ENCODE data around the gene TPTE2.
"Not testable (repeated sequence)": the region's sequence is repeated elsewhere in the genome, so short reads cannot be mapped to it uniquely, and the experiment has no call there.

The TPTE2 gene

DNA sequence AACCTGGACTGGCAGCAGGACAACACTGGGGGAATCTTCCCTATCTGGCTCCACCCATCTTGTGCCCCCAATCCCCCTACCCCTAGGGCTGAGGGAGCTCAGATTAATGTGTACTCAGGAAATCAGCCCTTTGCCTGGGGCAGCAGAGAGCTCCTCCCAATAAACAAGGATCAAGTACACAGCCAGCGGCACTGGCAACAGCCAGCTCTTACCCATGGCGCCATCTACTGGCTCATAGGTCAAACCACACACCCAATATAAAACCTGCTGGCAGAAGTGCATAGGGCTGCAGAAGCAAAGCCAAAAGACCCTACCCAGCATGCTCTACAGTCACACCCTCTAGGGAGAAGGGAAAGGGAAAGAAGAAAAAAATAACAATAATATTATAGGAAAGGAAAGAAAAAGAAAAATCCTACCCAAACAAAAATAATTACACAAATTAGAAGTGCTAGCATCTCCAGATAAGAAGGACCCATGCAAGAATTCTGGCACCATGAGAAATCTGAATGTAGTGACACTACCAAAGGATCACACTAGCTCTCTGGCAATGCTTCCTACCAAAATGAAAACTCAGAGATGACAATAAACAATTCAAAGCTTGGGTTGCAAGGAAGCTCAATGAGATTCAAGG, 122.2 kb downstream of the TPTE2 start:
- not testable (repeated sequence) for H3K27ac ChIP-seq (ENCODE audit: low read depth in 2 of 2, low read length in 2 of 2); H3K27me3 ChIP-seq (ENCODE audit: control insufficient read depth in 2 of 2, insufficient read depth in 2 of 2, low read length in 2 of 2); H3K9ac ChIP-seq (ENCODE audit: low read depth in 1 of 2, low read length in 2 of 2); H3K4me1 ChIP-seq (ENCODE audit: control insufficient read depth in 2 of 2, insufficient read depth in 2 of 2, low read length in 2 of 2); H3K4me3 ChIP-seq (ENCODE audit: low read length in 2 of 2); H3K9me3 ChIP-seq (ENCODE audit: control insufficient read depth in 2 of 2, low read length in 2 of 2); H3K36me3 ChIP-seq (ENCODE audit: control insufficient read depth in 2 of 2, insufficient read depth in 2 of 2, low read length in 2 of 2)

DNA sequence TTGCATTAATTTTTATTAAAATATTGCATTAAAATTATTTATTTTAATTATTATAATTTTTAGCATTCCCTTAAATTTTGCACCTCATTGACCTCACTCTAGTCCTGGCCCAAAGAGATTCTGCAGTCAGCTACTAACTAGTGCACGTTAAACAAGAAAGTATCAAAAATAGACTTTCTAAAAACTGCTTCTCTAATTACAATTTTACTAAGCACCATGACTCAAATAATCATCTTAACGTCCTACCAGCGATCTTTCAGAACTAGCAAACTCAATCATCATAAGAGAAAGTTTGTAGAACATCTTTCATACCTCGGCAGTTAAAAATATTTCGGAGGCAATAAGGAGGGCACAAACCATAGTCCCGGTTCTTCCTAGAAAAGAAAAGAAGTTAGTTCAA, 123.6 kb downstream of the TPTE2 start:
- not testable (repeated sequence) for H3K9me3 ChIP-seq (ENCODE audit: control insufficient read depth in 2 of 2, low read length in 2 of 2); H3K4me1 ChIP-seq (ENCODE audit: control insufficient read depth in 2 of 2, insufficient read depth in 2 of 2, low read length in 2 of 2); H3K27me3 ChIP-seq (ENCODE audit: control insufficient read depth in 2 of 2, insufficient read depth in 2 of 2, low read length in 2 of 2); H3K9ac ChIP-seq (ENCODE audit: low read depth in 1 of 2, low read length in 2 of 2); H3K36me3 ChIP-seq (ENCODE audit: control insufficient read depth in 2 of 2, insufficient read depth in 2 of 2, low read length in 2 of 2); H3K27ac ChIP-seq (ENCODE audit: low read depth in 2 of 2, low read length in 2 of 2); H3K4me3 ChIP-seq (ENCODE audit: low read length in 2 of 2)

- not testable (repeated sequence) for H3K9ac ChIP-seq (ENCODE audit: low read depth in 1 of 2, low read length in 2 of 2); H3K27ac ChIP-seq (ENCODE audit: low read depth in 2 of 2, low read length in 2 of 2); H3K4me1 ChIP-seq (ENCODE audit: control insufficient read depth in 2 of 2, insufficient read depth in 2 of 2, low read length in 2 of 2); H3K4me3 ChIP-seq (ENCODE audit: low read length in 2 of 2); H3K9me3 ChIP-seq (ENCODE audit: control insufficient read depth in 2 of 2, low read length in 2 of 2); H3K36me3 ChIP-seq (ENCODE audit: control insufficient read depth in 2 of 2, insufficient read depth in 2 of 2, low read length in 2 of 2); H3K27me3 ChIP-seq (ENCODE audit: control insufficient read depth in 2 of 2, insufficient read depth in 2 of 2, low read length in 2 of 2)
Observed at GRCh38 chr13:19422236-19422635, 139.1 kb downstream of the TPTE2 start.

DNA sequence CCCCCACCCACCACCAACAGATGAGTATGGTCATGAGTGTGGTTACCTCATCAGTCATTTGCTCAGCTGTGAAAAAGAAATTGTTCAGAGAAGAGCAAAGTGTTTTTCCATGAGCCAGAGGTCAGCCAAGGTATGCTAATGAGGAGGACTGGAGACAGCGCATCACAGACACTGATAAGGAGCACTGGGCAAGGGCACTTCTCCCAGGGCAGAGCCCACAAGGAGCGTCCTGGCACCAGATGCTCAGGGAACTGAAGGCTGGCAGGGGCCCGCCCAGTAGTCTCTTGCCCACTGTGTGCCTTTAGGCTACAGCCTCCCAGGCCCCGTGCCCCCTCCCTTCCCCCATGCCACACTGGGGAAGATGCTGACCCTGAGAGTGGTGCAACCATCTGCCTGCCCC, 148.8 kb downstream of the TPTE2 start:
- H3K27ac ChIP-seq (ENCODE audit: low read depth in 2 of 2, low read length in 2 of 2); H3K36me3 ChIP-seq (ENCODE audit: control insufficient read depth in 2 of 2, insufficient read depth in 2 of 2, low read length in 2 of 2): not testable (repeated sequence)

DNA sequence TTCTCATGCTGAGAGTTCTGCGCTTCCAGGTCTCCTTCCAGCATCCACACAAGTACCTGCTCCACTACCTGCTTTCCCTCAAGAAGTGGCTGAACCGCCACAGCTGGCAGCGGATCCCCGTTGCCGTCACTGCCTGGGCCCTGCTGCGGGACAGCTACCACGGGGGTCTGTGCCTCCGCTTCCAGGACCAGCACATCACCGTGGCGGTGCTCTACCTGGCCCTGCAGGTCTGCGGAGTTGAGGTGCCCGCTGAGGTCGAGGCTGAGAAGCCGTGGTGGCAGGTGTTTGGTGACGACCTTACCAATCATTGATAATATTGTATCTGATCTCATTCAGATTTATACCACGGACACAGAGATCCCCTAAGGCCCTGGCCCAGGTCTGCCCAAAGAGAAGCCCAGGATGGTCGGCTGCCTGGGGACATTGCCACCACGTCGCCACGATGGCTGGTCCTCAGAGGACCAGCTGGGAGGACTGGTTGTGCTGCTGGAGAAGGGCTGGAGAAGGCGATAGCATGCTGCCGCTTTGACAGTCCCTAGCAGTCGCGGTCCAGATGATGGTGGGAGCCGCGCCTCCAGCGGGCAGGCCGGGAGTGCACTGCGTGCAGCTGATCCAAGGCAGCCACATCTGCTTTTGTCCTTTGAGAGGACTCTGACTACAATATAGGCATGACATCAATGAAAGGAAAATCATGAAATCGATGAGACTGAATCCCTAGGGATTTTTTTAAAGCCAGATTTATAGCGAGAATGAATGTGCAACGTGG, 178.4 kb downstream of the TPTE2 start:
- not testable (repeated sequence) for H3K4me1 ChIP-seq (ENCODE audit: control insufficient read depth in 2 of 2, insufficient read depth in 2 of 2, low read length in 2 of 2); H3K27me3 ChIP-seq (ENCODE audit: control insufficient read depth in 2 of 2, insufficient read depth in 2 of 2, low read length in 2 of 2); H3K9me3 ChIP-seq (ENCODE audit: control insufficient read depth in 2 of 2, low read length in 2 of 2); H3K27ac ChIP-seq (ENCODE audit: low read depth in 2 of 2, low read length in 2 of 2); H3K36me3 ChIP-seq (ENCODE audit: control insufficient read depth in 2 of 2, insufficient read depth in 2 of 2, low read length in 2 of 2); H3K4me3 ChIP-seq (ENCODE audit: low read length in 2 of 2); H3K9ac ChIP-seq (ENCODE audit: low read depth in 1 of 2, low read length in 2 of 2)

More for the DNA sequence above, 148.8 kb downstream of the TPTE2 start:
- H3K9ac ChIP-seq (ENCODE audit: low read depth in 1 of 2, low read length in 2 of 2); H3K4me3 ChIP-seq (ENCODE audit: low read length in 2 of 2); H3K9me3 ChIP-seq (ENCODE audit: control insufficient read depth in 2 of 2, low read length in 2 of 2); H3K4me1 ChIP-seq (ENCODE audit: control insufficient read depth in 2 of 2, insufficient read depth in 2 of 2, low read length in 2 of 2); H3K27me3 ChIP-seq (ENCODE audit: control insufficient read depth in 2 of 2, insufficient read depth in 2 of 2, low read length in 2 of 2): not testable (repeated sequence)

GRCh38 chr13:19382111-19382510, 179.2 kb downstream of the TPTE2 start:
- no peak overlapping the region for H3K27ac ChIP-seq (ENCODE audit: low read depth in 2 of 2, low read length in 2 of 2)
- H3K27me3 ChIP-seq (ENCODE audit: control insufficient read depth in 2 of 2, insufficient read depth in 2 of 2, low read length in 2 of 2) = no peaks in the 10 kb centered on the region
- no peaks in the 10 kb centered on the region for H3K4me1 ChIP-seq (ENCODE audit: control insufficient read depth in 2 of 2, insufficient read depth in 2 of 2, low read length in 2 of 2)
- H3K9ac ChIP-seq (ENCODE audit: low read depth in 1 of 2, low read length in 2 of 2) = no peak overlapping the region
- no peaks in the 10 kb centered on the region for H3K36me3 ChIP-seq (ENCODE audit: control insufficient read depth in 2 of 2, insufficient read depth in 2 of 2, low read length in 2 of 2)
- no peak overlapping the region for H3K4me3 ChIP-seq (ENCODE audit: low read length in 2 of 2)
- H3K9me3 ChIP-seq (ENCODE audit: control insufficient read depth in 2 of 2, low read length in 2 of 2) = no peaks in the 10 kb centered on the region

Measured in mucosa of rectum (tissue), 2 donors.